SK-N-SH (cell line): ENCODE results near the gene DENND5A. TPM values are rescaled to one million over a fixed set of nuclear protein-coding genes. Genes with fewer than 3 reads are reported as not detected.

ENCODE experiments used
- CTCF ChIA-PET: fragments of 300-600, 350-600 bp; formaldehyde crosslinking; extraction: SDS; loops from one replicate; lab custom pipeline; 2021; lab: Yijun Ruan, JAX
- POLR2A ChIA-PET: fragments of 350-600 bp; sonication (Branson Sonifier 250); formaldehyde crosslinking; extraction: SDS; loops from one replicate; lab custom pipeline; 2020; ENCODE audit warnings: antibody characterized with exemption, inconsistent platforms; lab: Yijun Ruan, JAX
- DNase-seq: peaks from one replicate; pipeline ENCODE4 v3.0.0; 2012
- H2AFZ ChIP-seq: fragments of 200-600 bp; sonication (generic); 2 replicates; pipeline ENCODE4 v1.8.1; 2016; ENCODE audit warnings: antibody characterized with exemption, mild to moderate bottlenecking, low read depth
- H3F3A ChIP-seq: fragments of 200-600 bp; sonication (generic); replicated peaks from 2 replicates; pipeline ENCODE3; 2016; ENCODE audit warnings: antibody characterized with exemption, mild to moderate bottlenecking; ENCODE audit not compliant: insufficient read depth
- H3K27ac ChIP-seq, 2 experiments: fragments of 200-500 bp in 1 of 2; fragments of 200-600 bp in 1 of 2; sonication (Bioruptor generic) in 1 of 2; sonication (generic), shearing (Covaris generic) in 1 of 2; 2 replicates each; pipeline versions ENCODE4 v1.5.1 to v1.6.1; 2014 to 2016; ENCODE audit warnings: low read depth in 2 of 2, inconsistent platforms in 1 of 2, low read length in 1 of 2, mild to moderate bottlenecking in 1 of 2, mixed read lengths in 1 of 2
- H3K27me3 ChIP-seq: fragments of 200-600 bp; sonication (generic), shearing (Covaris generic); 2 replicates; pipeline ENCODE4 v1.6.1; 2016; ENCODE audit warnings: mixed run types; ENCODE audit not compliant: insufficient read depth
- H3K36me3 ChIP-seq, 2 experiments: fragments of 200-500 bp in 1 of 2; fragments of 200-600 bp in 1 of 2; sonication (Bioruptor generic) in 1 of 2; sonication (generic) in 1 of 2; replicated peaks in 1 of 2; 2 replicates each; pipeline versions ENCODE3 to v1.5.1; 2014 to 2016; ENCODE audit warnings: low read length in 1 of 2, mild to moderate bottlenecking in 1 of 2; ENCODE audit not compliant: insufficient read depth in 2 of 2, control insufficient read depth in 1 of 2
- H3K4me1 ChIP-seq, 2 experiments: fragments of 200-500 bp in 1 of 2; fragments of 200-600 bp in 1 of 2; sonication (Bioruptor generic) in 1 of 2; sonication (generic), shearing (Covaris generic) in 1 of 2; 2 replicates each; pipeline versions ENCODE4 v1.5.1 to v1.6.1; 2014 to 2016; ENCODE audit warnings: low read depth in 1 of 2, low read length in 1 of 2, mixed run types in 1 of 2; ENCODE audit not compliant: insufficient read depth in 2 of 2, control insufficient read depth in 1 of 2
- H3K4me2 ChIP-seq: fragments of 200-600 bp; sonication (generic), shearing (Covaris generic); 2 replicates; pipeline ENCODE4 v1.6.1; 2017; ENCODE audit warnings: mixed run types
- H3K4me3 ChIP-seq, 2 experiments: fragments of 200-500 bp in 1 of 2; fragments of 200-600 bp in 1 of 2; sonication (Bioruptor generic) in 1 of 2; sonication (generic), shearing (Covaris generic) in 1 of 2; 2 replicates each; pipeline versions ENCODE4 v1.5.1 to v1.8.1; 2014 to 2016; ENCODE audit warnings: low read depth in 2 of 2, inconsistent platforms in 1 of 2, low read length in 1 of 2, mild to moderate bottlenecking in 1 of 2, mixed read lengths in 1 of 2, moderate library complexity in 1 of 2
- H3K79me2 ChIP-seq: fragments of 200-600 bp; sonication (generic); 2 replicates; pipeline ENCODE4 v1.8.1; 2017; ENCODE audit warnings: mild to moderate bottlenecking; ENCODE audit not compliant: insufficient read depth
- H3K9ac ChIP-seq: fragments of 200-600 bp; sonication (generic); 2 replicates; pipeline ENCODE4 v1.6.1; 2017; ENCODE audit warnings: mixed run types
- H3K9me2 ChIP-seq: fragments of 200-600 bp; sonication (generic); 2 replicates; pipeline ENCODE4 v1.6.1; 2017; ENCODE audit warnings: mixed run types
- H3K9me3 ChIP-seq: fragments of 200-600 bp; sonication (generic); 2 replicates; pipeline ENCODE4 v1.6.1; 2017; ENCODE audit warnings: mixed run types, mild to moderate bottlenecking, moderate library complexity
- H4K20me1 ChIP-seq: fragments of 200-600 bp; sonication (generic); 2 replicates; pipeline ENCODE4 v1.6.1; 2017; ENCODE audit warnings: mild to moderate bottlenecking, mixed run types; ENCODE audit not compliant: insufficient read depth
- CHD2 ChIP-seq: fragments of 150-350 bp; IDR thresholded peaks from 2 replicates; pipeline ENCODE4 v1.6.1; 2018; ENCODE audit warnings: low read length; ENCODE audit not compliant: partially characterized antibody
- EP300 ChIP-seq, 2 experiments: IDR thresholded peaks; 2 replicates each; pipeline versions ENCODE4 v1.4.0 to v1.6.1; 2012; ENCODE audit warnings: borderline replicate concordance in 1 of 2, low read depth in 1 of 2, low read length in 1 of 2
- EZH2phosphoT487 ChIP-seq: fragments of 200-600 bp; sonication (generic); IDR thresholded peaks from 2 replicates; pipeline ENCODE4 v1.6.1; 2017; ENCODE audit warnings: low read depth, mixed run types, mild to moderate bottlenecking, antibody characterized with exemption, moderate library complexity, borderline replicate concordance
- GABPA ChIP-seq: IDR thresholded peaks from 2 replicates; pipeline ENCODE4 v1.4.0; 2012; ENCODE audit warnings: low read depth, mild to moderate bottlenecking
- GATA2 ChIP-seq: sonication (generic); formaldehyde crosslinking; IDR thresholded peaks from 2 replicates; pipeline ENCODE4 v1.5.0; 2020; ENCODE audit warnings: mild to moderate bottlenecking, missing genetic modification reagents
- JUND ChIP-seq: IDR thresholded peaks from 2 replicates; pipeline ENCODE4 v1.4.0; 2012
- MEF2A ChIP-seq: IDR thresholded peaks from 2 replicates; pipeline ENCODE4 v1.4.0; 2012; ENCODE audit warnings: low read depth, borderline replicate concordance
- PBX3 ChIP-seq: IDR thresholded peaks from 2 replicates; pipeline ENCODE4; 2012
- POLR2AphosphoS5 ChIP-seq: IDR thresholded peaks from 2 replicates; pipeline ENCODE4 v1.6.1; 2012; ENCODE audit warnings: low read depth, low read length
- RAD21 ChIP-seq: IDR thresholded peaks from 2 replicates; pipeline ENCODE4 v1.6.1; 2012; ENCODE audit warnings: mild to moderate bottlenecking, low read length
- RFX5 ChIP-seq: IDR thresholded peaks from 2 replicates; pipeline ENCODE4 v1.6.1; 2012; ENCODE audit warnings: mild to moderate bottlenecking, improper control_type of control experiment, low read length
- RXRA ChIP-seq: IDR thresholded peaks from 2 replicates; pipeline ENCODE4 v1.4.0; 2012; ENCODE audit warnings: low read depth, mild to moderate bottlenecking, borderline replicate concordance
- SIN3A ChIP-seq: IDR thresholded peaks from 2 replicates; pipeline ENCODE4 v1.6.1; 2012; ENCODE audit warnings: low read depth, mild to moderate bottlenecking, low read length, moderate library complexity, borderline replicate concordance
- SMC3 ChIP-seq: IDR thresholded peaks from 2 replicates; pipeline ENCODE4 v1.6.1; 2012; ENCODE audit warnings: low read depth, low read length, improper control_type of control experiment
- TCF12 ChIP-seq: IDR thresholded peaks from 2 replicates; pipeline ENCODE4 v1.4.0; 2012
- USF2 ChIP-seq: fragments of 150-350 bp; IDR thresholded peaks from 2 replicates; pipeline ENCODE4 v1.6.1; 2017; ENCODE audit warnings: antibody characterized with exemption, low read length, low read depth, borderline replicate concordance
- YY1 ChIP-seq: IDR thresholded peaks from 2 replicates; pipeline ENCODE4 v1.4.0; 2012; ENCODE audit warnings: low read depth, mild to moderate bottlenecking
- WGBS: methylation state at CpG from one replicate; pipeline ENCODE4 v1.1.6; 2017; ENCODE audit warnings: low lambda C conversion rate; 5-methylcytosine and 5-hydroxymethylcytosine counted together
- polyA plus RNA-seq, 3 experiments: library from polyadenylated mRNA; depleted of rRNA; stranded (reverse); fragments of >200 nt; gene quantifications; 2 replicates each; pipeline ENCODE4 v1.2.3, GENCODE V29; 2012
- TF ChIP-seq, protein P1 (sequence below): IDR thresholded peaks from 2 replicates; pipeline ENCODE4 v1.4.0; 2012; ENCODE audit warnings: low read depth

The DENND5A gene
- polyA plus RNA-seq, 1 of the 3 experiments (the other 2 are of a cell fraction): 110 TPM

DNA sequence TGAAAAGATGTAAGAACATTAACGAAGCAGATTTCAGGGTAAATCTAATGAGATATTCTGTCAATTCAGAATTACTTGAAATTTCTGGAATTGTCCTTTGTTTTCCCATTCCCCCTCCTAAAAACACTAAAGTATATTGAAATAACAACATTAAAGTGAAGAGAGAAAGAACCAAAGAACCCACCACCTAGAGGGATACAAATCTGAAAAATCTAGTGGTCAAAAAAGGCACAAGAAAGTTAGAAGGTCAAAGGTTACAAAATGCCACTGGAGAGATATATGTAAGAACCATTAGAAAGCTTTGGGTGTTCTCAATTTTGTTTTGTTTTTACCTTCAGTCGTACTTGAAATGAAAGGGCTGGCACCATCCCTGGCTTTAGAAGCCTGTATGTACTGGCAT lies 57.9 kb downstream of the DENND5A start:
- no peaks in the 10 kb centered on the region for H3K27me3 ChIP-seq
- ChIA-PET CTCF (no interaction called here), POLR2A (no interaction called here)
- H3K79me2 ChIP-seq: peaks cover 82% of the 10 kb centered on the region
- H3K4me3 ChIP-seq: no peak overlapping the region
- H3K4me1 ChIP-seq: peaks cover 2 to 17% of the 10 kb centered on the region in 2 experiments; a peak in 2 of 4 replicates
- no peaks in the 10 kb centered on the region for H3K9me3 ChIP-seq
- peaks cover 50% of the 10 kb centered on the region for H4K20me1 ChIP-seq
- peaks cover 16 to 17% of the 10 kb centered on the region in 2 experiments for H3K36me3 ChIP-seq
- no peak overlapping the region for H3K9ac ChIP-seq
- peaks cover 7% of the 10 kb centered on the region for H3F3A ChIP-seq
- H3K27ac ChIP-seq: peak overlapping the region; percentile 25 to 73; a peak in 2 of 4 replicates
- H3K9me2 ChIP-seq: no peaks in the 10 kb centered on the region
- DNase-seq: no peak
- no peak overlapping the region for H2AFZ ChIP-seq
- peak overlapping the region; percentile 10; the same call in 1 of the 2 replicates for H3K4me2 ChIP-seq
- TF ChIP-seq TCF12: no peak
- no peak for TF ChIP-seq PBX3
- 94% methylated on average over 2 of the region's 2 CpGs for WGBS

GRCh38 chr11:9206496-9206895 lies 58.7 kb downstream of the DENND5A start:
- DNase-seq: no peak
- peaks cover 81% of the 10 kb centered on the region for H3K79me2 ChIP-seq
- no peaks in the 10 kb centered on the region for H3K27me3 ChIP-seq
- H3K9me2 ChIP-seq: no peaks in the 10 kb centered on the region
- peak overlapping the region; percentile 25 to 73; a peak in 3 of 4 replicates for H3K27ac ChIP-seq
- no peak overlapping the region for H2AFZ ChIP-seq
- ChIA-PET CTCF (interaction anchor here (0.6 kb wide), 1 partner anchor 66 kb away, joined by 3 read pairs; no protein-coding TSS in a partner anchor), POLR2A (no interaction called here)
- peaks cover 2 to 17% of the 10 kb centered on the region in 2 experiments; a peak in 2 of 4 replicates for H3K4me1 ChIP-seq
- WGBS: 59% methylated on average over 2 of the region's 2 CpGs
- no peaks in the 10 kb centered on the region for H3K9me3 ChIP-seq
- H3K4me2 ChIP-seq: peak overlapping the region; percentile 10
- no peak for TF ChIP-seq EZH2phosphoT487
- TF ChIP-seq GABPA: no peak
- no peak for TF ChIP-seq SIN3A
- TF ChIP-seq GATA2: no peak
- no peak overlapping the region for H3K4me3 ChIP-seq
- H4K20me1 ChIP-seq: peaks cover 43% of the 10 kb centered on the region
- peaks cover 17 to 23% of the 10 kb centered on the region in 2 experiments for H3K36me3 ChIP-seq
- H3K9ac ChIP-seq: no peak overlapping the region
- H3F3A ChIP-seq: peaks cover 11% of the 10 kb centered on the region

GRCh38 chr11:9203691-9204311 lies 61.3 kb downstream of the DENND5A start:
- H3K27me3 ChIP-seq: no peaks in the 10 kb centered on the region
- no peak overlapping the region for H3K9ac ChIP-seq
- peaks cover 74% of the 10 kb centered on the region for H3K79me2 ChIP-seq
- peak; percentile 10 for DNase-seq
- peaks cover 25% of the 10 kb centered on the region for H4K20me1 ChIP-seq
- peaks cover 2 to 11% of the 10 kb centered on the region in 2 experiments; a peak in 2 of 4 replicates for H3K4me1 ChIP-seq
- CTCF ChIA-PET: interaction anchor here (1.1 to 1.5 kb wide), 2 partner anchors 15 to 38 kb away, joined by 3 read pairs; no protein-coding TSS in a partner anchor
- no peak overlapping the region for H2AFZ ChIP-seq
- TF ChIP-seq RFX5 (no peak), RAD21 (peak; percentile 47), JUND (no peak), EP300 (IDR thresholded peaks at IDR 0.05; ENCODE audit: borderline replicate concordance in 1 of 2, low read depth in 1 of 2, low read length in 1 of 2) (no peak), EZH2phosphoT487 (no peak), YY1 (no peak), SMC3 (peak; percentile 29; the same call in 1 of the 2 replicates), USF2 (no peak), GATA2 (no peak), CHD2 (no peak), SIN3A (no peak), RXRA (no peak), TCF12 (no peak), MEF2A (no peak), POLR2AphosphoS5 (no peak)
- TF ChIP-seq, protein P1, sequence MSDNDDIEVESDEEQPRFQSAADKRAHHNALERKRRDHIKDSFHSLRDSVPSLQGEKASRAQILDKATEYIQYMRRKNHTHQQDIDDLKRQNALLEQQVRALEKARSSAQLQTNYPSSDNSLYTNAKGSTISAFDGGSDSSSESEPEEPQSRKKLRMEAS: no peak
- H3F3A ChIP-seq: peaks cover 7% of the 10 kb centered on the region
- H3K27ac ChIP-seq: no peak overlapping the region
- H3K9me3 ChIP-seq: no peaks in the 10 kb centered on the region
- H3K4me2 ChIP-seq: no peak overlapping the region
- POLR2A ChIA-PET: no interaction called here
- no peak overlapping the region for H3K4me3 ChIP-seq
- H3K9me2 ChIP-seq: no peaks in the 10 kb centered on the region
- 98% methylated on average over 12 of the region's 12 CpGs for WGBS
- H3K36me3 ChIP-seq: peaks cover 17 to 32% of the 10 kb centered on the region in 2 experiments
